B cell (primary cell): Measurements from ENCODE around the gene BSDC1. TPM values are rescaled to one million over a fixed set of nuclear protein-coding genes. Genes with fewer than 3 reads are reported as not detected.

Experiments
- polyA plus RNA-seq: library from polyadenylated mRNA; depleted of rRNA; stranded (reverse); fragments of >200 nt; gene quantifications from 2 replicates; pipeline ENCODE4 v1.2.3, GENCODE V29; 2012
- total RNA-seq, 2 donors: library from RNA; stranded (reverse); fragments of 120-200 nt in 1 of 2; gene quantifications; 1 replicate in 1 of 2; 2 replicates in 1 of 2; pipeline versions ENCODE4 v1.2.3 to v1.2.4, GENCODE V29; 2013 to 2022

BSDC1 gene
- total and polyA plus RNA-seq, 2 donors (not counting 1 experiment from before 2014, with no cell fraction given) = 54.5 to 117 TPM

Other genes with a start within 250 kb of the BSDC1 start
- 38.3 and 38.4 TPM in 2 replicates for gene TXLNA, start 214.8 kb downstream of the BSDC1 start, total RNA-seq
- 16.9 and 23.0 TPM in 2 replicates for gene TXLNA, start 214.8 kb downstream of the BSDC1 start, polyA plus RNA-seq
- 7.8 and 10.2 TPM in 2 replicates for gene CCDC28B, start 193.8 kb downstream of the BSDC1 start, total RNA-seq
- 7.1 and 8.0 TPM in 2 replicates for gene CCDC28B, start 193.8 kb downstream of the BSDC1 start, polyA plus RNA-seq
- 2.0 and 2.1 TPM in 2 replicates for gene IQCC, start 188.8 kb downstream of the BSDC1 start, total RNA-seq
- 1.6 and 2.0 TPM in 2 replicates for gene IQCC, start 188.8 kb downstream of the BSDC1 start, polyA plus RNA-seq
- not detected in 2 replicates for gene DCDC2B, start 185.4 kb downstream of the BSDC1 start, total RNA-seq
- gene DCDC2B, start 185.4 kb downstream of the BSDC1 start, polyA plus RNA-seq = not detected in 2 replicates
- gene TMEM234, start 172.1 kb downstream of the BSDC1 start, total RNA-seq = 50.4 and 60.8 TPM in 2 replicates
- 22.0 and 22.3 TPM in 2 replicates for gene TMEM234, start 172.1 kb downstream of the BSDC1 start, polyA plus RNA-seq
- 87.0 and 91.0 TPM in 2 replicates for gene EIF3I, start 172.0 kb downstream of the BSDC1 start, total RNA-seq
- gene EIF3I, start 172.0 kb downstream of the BSDC1 start, polyA plus RNA-seq = 130 and 153 TPM in 2 replicates
- gene FAM167B, start 147.2 kb downstream of the BSDC1 start, total RNA-seq = 4.1 and 5.4 TPM in 2 replicates
- gene FAM167B, start 147.2 kb downstream of the BSDC1 start, polyA plus RNA-seq = 1.1 and 1.8 TPM in 2 replicates
- gene LCK, start 143.2 kb downstream of the BSDC1 start, total RNA-seq = 20.1 and 22.3 TPM in 2 replicates
- gene LCK, start 143.2 kb downstream of the BSDC1 start, polyA plus RNA-seq = 23.8 and 35.2 TPM in 2 replicates
- 200 and 205 TPM in 2 replicates for gene HDAC1, start 102.4 kb downstream of the BSDC1 start, total RNA-seq
- gene HDAC1, start 102.4 kb downstream of the BSDC1 start, polyA plus RNA-seq = 170 and 184 TPM in 2 replicates
- 73.2 and 77.6 TPM in 2 replicates for gene MARCKSL1, start 58.2 kb downstream of the BSDC1 start, total RNA-seq
- gene MARCKSL1, start 58.2 kb downstream of the BSDC1 start, polyA plus RNA-seq = 106 and 109 TPM in 2 replicates
- 33.7 and 33.8 TPM in 2 replicates for gene FAM229A, start 32.0 kb downstream of the BSDC1 start, total RNA-seq
- gene FAM229A, start 32.0 kb downstream of the BSDC1 start, polyA plus RNA-seq = 33.3 and 40.9 TPM in 2 replicates
- 10.4 and 11.6 TPM in 2 replicates for gene TSSK3, start 31.9 kb downstream of the BSDC1 start, total RNA-seq
- gene TSSK3, start 31.9 kb downstream of the BSDC1 start, polyA plus RNA-seq = 1.5 and 1.8 TPM in 2 replicates
- 0.02 and 0.05 TPM in 2 replicates for gene ZBTB8B, start 70.6 kb upstream of the BSDC1 start, total RNA-seq
- not detected in 2 replicates for gene ZBTB8B, start 70.6 kb upstream of the BSDC1 start, polyA plus RNA-seq
- 0.17 and 0.24 TPM in 2 replicates for gene ZBTB8A, start 145.0 kb upstream of the BSDC1 start, total RNA-seq
- gene ZBTB8A, start 145.0 kb upstream of the BSDC1 start, polyA plus RNA-seq = 0.04 TPM in 1 of 2 replicates, not detected in the other